Vagina (tissue), 2 donors: ENCODE data around the gene CSH2.
"Not testable (repeated sequence)": the region's sequence is repeated elsewhere in the genome, so short reads cannot be mapped to it uniquely, and the experiment has no call there.

Experiments
- POLR2A ChIP-seq, 2 donors: fragments of 450-650 bp; IDR thresholded peaks; one replicate each; pipeline ENCODE4 v1.6.1; 2017; ENCODE audit warnings: antibody characterized with exemption in 2 of 2, mild to moderate bottlenecking in 2 of 2, moderate library complexity in 2 of 2
- TF ChIP-seq, protein P1 (sequence below), 3 experiments: fragments of 450-650 bp in 2 of 3; fragments of 200-600 bp in 1 of 3; sonication (generic) in 1 of 3; IDR thresholded peaks; one replicate each; pipeline ENCODE4 v1.5.1; 2017 to 2019; ENCODE audit warnings: antibody characterized with exemption in 3 of 3, mild to moderate bottlenecking in 2 of 3, moderate library complexity in 2 of 3

DNA sequence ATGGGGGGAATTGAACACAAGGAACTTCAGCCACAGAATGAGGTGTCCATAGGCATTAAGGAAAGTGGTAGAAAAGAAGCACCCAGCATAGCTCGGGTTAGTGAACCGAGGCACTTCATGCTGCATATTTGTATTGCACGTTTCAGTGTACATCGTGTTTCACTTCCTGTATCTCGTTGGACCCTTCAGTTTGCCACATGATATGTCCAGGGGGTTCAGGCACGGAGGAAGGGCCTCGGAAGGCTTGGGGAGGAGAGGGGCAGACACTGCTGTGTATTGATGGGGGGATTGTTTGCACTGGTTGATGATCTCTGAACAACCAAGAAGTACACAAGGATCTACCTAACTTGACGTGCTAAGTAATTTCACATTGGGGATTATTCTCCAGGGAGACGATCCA lies 48.9 kb upstream of the CSH2 start:
- TF ChIP-seq POLR2A (IDR thresholded peaks at IDR 0.05) = not testable (repeated sequence)
- TF ChIP-seq, protein P1, sequence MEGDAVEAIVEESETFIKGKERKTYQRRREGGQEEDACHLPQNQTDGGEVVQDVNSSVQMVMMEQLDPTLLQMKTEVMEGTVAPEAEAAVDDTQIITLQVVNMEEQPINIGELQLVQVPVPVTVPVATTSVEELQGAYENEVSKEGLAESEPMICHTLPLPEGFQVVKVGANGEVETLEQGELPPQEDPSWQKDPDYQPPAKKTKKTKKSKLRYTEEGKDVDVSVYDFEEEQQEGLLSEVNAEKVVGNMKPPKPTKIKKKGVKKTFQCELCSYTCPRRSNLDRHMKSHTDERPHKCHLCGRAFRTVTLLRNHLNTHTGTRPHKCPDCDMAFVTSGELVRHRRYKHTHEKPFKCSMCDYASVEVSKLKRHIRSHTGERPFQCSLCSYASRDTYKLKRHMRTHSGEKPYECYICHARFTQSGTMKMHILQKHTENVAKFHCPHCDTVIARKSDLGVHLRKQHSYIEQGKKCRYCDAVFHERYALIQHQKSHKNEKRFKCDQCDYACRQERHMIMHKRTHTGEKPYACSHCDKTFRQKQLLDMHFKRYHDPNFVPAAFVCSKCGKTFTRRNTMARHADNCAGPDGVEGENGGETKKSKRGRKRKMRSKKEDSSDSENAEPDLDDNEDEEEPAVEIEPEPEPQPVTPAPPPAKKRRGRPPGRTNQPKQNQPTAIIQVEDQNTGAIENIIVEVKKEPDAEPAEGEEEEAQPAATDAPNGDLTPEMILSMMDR (IDR thresholded peaks at IDR 0.05) = not testable (repeated sequence)
